ENCODE results near the gene FAM193A. TPM values are rescaled to one million over a fixed set of nuclear protein-coding genes. Genes with fewer than 3 reads are reported as not detected.

Gene FAM193A
- total RNA-seq, 4 donors from 2014 or later = 27.7 to 40.4 (median 31.1) TPM

DNA sequence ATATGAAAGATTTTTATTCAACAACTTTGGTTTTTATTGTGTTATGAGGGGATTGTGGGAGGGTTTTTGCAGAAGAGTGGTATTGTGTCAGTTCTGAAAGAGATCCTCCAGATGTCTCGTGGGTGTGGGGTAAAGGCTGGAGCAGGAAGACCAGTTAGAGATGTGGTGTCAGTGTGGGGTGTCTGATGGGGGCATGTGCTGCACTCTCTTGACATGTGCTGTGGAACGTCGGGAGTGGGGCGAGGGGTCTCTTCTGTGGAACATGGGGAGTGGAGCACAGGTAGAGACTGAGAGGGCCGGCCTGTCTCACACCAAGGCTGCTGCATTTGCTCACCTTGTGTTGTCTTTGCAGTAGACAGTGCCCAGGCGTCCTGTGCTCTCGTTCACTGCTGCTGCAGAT, 37.6 kb downstream of the FAM193A start:
- intact Hi-C loops (cut with DNase I; ENCODE audit: low total_unique reads) = no loop called here
- H3K27me3 ChIP-seq = no peaks in the 10 kb centered on the region
- H3K9me3 ChIP-seq = no peaks in the 10 kb centered on the region
- H3K4me3 ChIP-seq = no peak overlapping the region
- peaks cover 4 to 28% (median 6%) of the 10 kb centered on the region in 4 donors for H3K4me1 ChIP-seq
- no peak for DNase-seq
- in situ Hi-C loops (cut with MboI; ENCODE audit: low pct_ligation_motif_present in 1 of 4, low pct_unique_long_range_greater_than_20kb in 1 of 4, low sequenced_read_pairs in 3 of 4) = no loop called here
- no peak overlapping the region for H3K27ac ChIP-seq
- TF ChIP-seq POLR2AphosphoS5 (IDR thresholded peaks at IDR 0.05) (no peak), EP300 (IDR thresholded peaks at IDR 0.05; ENCODE audit: low read depth) (no peak), POLR2A (IDR thresholded peaks at IDR 0.05) (no peak)
- TF ChIP-seq, protein P1, sequence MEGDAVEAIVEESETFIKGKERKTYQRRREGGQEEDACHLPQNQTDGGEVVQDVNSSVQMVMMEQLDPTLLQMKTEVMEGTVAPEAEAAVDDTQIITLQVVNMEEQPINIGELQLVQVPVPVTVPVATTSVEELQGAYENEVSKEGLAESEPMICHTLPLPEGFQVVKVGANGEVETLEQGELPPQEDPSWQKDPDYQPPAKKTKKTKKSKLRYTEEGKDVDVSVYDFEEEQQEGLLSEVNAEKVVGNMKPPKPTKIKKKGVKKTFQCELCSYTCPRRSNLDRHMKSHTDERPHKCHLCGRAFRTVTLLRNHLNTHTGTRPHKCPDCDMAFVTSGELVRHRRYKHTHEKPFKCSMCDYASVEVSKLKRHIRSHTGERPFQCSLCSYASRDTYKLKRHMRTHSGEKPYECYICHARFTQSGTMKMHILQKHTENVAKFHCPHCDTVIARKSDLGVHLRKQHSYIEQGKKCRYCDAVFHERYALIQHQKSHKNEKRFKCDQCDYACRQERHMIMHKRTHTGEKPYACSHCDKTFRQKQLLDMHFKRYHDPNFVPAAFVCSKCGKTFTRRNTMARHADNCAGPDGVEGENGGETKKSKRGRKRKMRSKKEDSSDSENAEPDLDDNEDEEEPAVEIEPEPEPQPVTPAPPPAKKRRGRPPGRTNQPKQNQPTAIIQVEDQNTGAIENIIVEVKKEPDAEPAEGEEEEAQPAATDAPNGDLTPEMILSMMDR (IDR thresholded peaks at IDR 0.05) = no peak
- H3K36me3 ChIP-seq = no peaks in the 10 kb centered on the region
- WGBS, 2 donors (ENCODE audit: low coverage in 1 of 2) = 87% methylated on average over 7 of the region's 7 CpGs; no CpG with 5 or more reads in 1 of the 2 donors

DNA sequence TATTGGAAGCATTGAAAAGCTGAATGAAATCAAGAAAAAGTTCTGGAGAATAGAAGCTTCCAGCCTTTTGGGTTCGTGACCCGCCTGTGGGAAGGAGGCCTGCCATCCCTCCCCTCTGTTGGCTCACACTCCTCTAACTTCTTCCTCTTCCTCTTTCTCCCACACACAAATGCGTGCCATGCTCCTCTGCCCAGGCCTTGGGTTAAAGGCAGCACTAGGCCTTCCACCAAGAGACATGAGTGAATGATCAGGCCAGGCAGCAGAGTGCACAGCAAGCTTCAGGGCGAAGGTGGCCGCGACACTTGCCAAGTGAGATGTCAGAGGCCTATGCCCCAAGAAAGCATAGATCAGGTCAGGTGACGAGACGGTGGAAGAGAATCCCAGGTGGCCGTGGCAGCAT, 38.4 kb downstream of the FAM193A start:
- no peak for DNase-seq
- peaks cover 0 to 1% of the 10 kb centered on the region in 2 donors for H3K9me3 ChIP-seq
- no peak overlapping the region for H3K4me3 ChIP-seq
- in situ Hi-C loops (cut with MboI; ENCODE audit: low pct_ligation_motif_present in 1 of 4, low pct_unique_long_range_greater_than_20kb in 1 of 4, low sequenced_read_pairs in 3 of 4) = no loop called here
- no peaks in the 10 kb centered on the region for H3K27me3 ChIP-seq
- no peaks in the 10 kb centered on the region for H3K36me3 ChIP-seq
- TF ChIP-seq POLR2AphosphoS5 (IDR thresholded peaks at IDR 0.05) = no peak
- TF ChIP-seq EP300 (IDR thresholded peaks at IDR 0.05; ENCODE audit: low read depth) = no peak
- TF ChIP-seq, protein P1 (IDR thresholded peaks at IDR 0.05) = no peak
- TF ChIP-seq POLR2A (IDR thresholded peaks at IDR 0.05) = no peak
- H3K27ac ChIP-seq = no peak overlapping the region
- 84 to 94% methylated on average over 6 to 9 of the region's 9 CpGs for WGBS, 2 donors (ENCODE audit: low coverage in 1 of 2)
- intact Hi-C loops (cut with DNase I; ENCODE audit: low total_unique reads) = no loop called here
- H3K4me1 ChIP-seq = peaks cover 4 to 23% (median 6%) of the 10 kb centered on the region in 4 donors

DNA sequence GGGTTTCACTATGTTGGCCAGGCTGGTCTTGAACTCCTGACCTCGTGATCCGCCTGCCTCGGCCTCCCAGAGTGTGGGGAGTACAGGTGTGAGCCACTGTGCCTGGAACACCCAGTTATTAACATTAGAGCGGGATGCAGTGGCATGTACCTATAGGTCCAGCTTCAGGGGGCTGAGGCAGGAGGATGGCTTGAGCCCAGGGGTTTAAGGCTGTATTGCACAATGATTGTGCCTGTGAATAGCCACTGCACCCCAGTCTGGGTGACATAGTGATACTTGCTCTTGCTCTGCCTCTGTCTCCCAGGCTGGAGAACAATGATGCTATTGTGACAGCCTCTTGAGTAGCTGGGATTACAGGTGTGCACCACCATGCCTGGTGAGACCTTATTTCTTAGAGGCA, 39.8 kb downstream of the FAM193A start:
- Histone ChIP-seq H3K4me3 (no peak overlapping the region), H3K9me3 (peaks cover 0 to 5% of the 10 kb centered on the region in 2 donors), H3K27ac (no peak overlapping the region), H3K36me3 (no peaks in the 10 kb centered on the region), H3K27me3 (no peaks in the 10 kb centered on the region), H3K4me1 (peaks cover 0 to 9% (median 2%) of the 10 kb centered on the region in 4 donors)
- DNase-seq = no peak
- 98% methylated on average over 4 of the region's 4 CpGs; no CpG with 5 or more reads in 1 of the 2 donors for WGBS, 2 donors (ENCODE audit: low coverage in 1 of 2)
- in situ Hi-C loops (cut with MboI; ENCODE audit: low pct_ligation_motif_present in 1 of 4, low pct_unique_long_range_greater_than_20kb in 1 of 4, low sequenced_read_pairs in 3 of 4) (no loop called here), intact Hi-C loops (cut with DNase I; ENCODE audit: low total_unique reads) (no loop called here)
- TF ChIP-seq POLR2A (IDR thresholded peaks at IDR 0.05) (no peak), EP300 (IDR thresholded peaks at IDR 0.05; ENCODE audit: low read depth) (no peak), POLR2AphosphoS5 (IDR thresholded peaks at IDR 0.05) (no peak)
- TF ChIP-seq, protein P1 (IDR thresholded peaks at IDR 0.05) = no peak

DNA sequence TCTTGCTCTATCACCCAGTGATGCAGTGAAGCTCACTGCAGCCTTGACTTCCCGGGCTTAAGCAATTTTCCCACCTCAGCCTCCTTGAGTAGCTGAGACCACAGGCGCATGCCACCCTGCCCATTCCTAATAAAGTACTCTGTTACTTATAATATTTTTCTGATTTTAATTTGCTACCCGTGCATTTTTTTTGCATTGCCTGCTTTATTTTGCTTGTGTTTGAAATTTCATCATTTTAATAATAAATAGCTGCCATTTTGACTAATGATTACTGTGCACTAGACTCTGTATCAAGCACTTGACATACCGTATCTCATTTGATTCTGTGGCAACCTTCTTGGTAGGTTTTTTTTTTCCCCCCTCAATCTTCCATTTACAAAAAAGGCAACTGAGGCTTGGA, 41.7 kb downstream of the FAM193A start:
- H3K36me3 ChIP-seq = no peaks in the 10 kb centered on the region
- no peaks in the 10 kb centered on the region for H3K27me3 ChIP-seq
- in situ Hi-C loops (cut with MboI; ENCODE audit: low pct_ligation_motif_present in 1 of 4, low pct_unique_long_range_greater_than_20kb in 1 of 4, low sequenced_read_pairs in 3 of 4) (no loop called here), intact Hi-C loops (cut with DNase I; ENCODE audit: low total_unique reads) (loop anchor here (2.0 kb wide), 1 partner anchor 57 kb away; no protein-coding TSS in a partner anchor)
- peaks cover 2 to 8% (median 7%) of the 10 kb centered on the region in 4 donors for H3K4me1 ChIP-seq
- DNase-seq = no peak
- H3K27ac ChIP-seq = no peak overlapping the region
- H3K9me3 ChIP-seq = peaks cover 0 to 5% of the 10 kb centered on the region in 2 donors
- 89 to 93% methylated on average over 3 to 4 of the region's 4 CpGs for WGBS, 2 donors (ENCODE audit: low coverage in 1 of 2)
- no peak for TF ChIP-seq POLR2AphosphoS5 (IDR thresholded peaks at IDR 0.05)
- TF ChIP-seq POLR2A (IDR thresholded peaks at IDR 0.05) = no peak
- TF ChIP-seq, protein P1 (IDR thresholded peaks at IDR 0.05) = no peak
- no peak for TF ChIP-seq EP300 (IDR thresholded peaks at IDR 0.05; ENCODE audit: low read depth)
- no peak overlapping the region for H3K4me3 ChIP-seq

Data from transverse colon (tissue), 4 donors.